Measurements from ENCODE around the gene CRACDL.

CRACDL gene

DNA sequence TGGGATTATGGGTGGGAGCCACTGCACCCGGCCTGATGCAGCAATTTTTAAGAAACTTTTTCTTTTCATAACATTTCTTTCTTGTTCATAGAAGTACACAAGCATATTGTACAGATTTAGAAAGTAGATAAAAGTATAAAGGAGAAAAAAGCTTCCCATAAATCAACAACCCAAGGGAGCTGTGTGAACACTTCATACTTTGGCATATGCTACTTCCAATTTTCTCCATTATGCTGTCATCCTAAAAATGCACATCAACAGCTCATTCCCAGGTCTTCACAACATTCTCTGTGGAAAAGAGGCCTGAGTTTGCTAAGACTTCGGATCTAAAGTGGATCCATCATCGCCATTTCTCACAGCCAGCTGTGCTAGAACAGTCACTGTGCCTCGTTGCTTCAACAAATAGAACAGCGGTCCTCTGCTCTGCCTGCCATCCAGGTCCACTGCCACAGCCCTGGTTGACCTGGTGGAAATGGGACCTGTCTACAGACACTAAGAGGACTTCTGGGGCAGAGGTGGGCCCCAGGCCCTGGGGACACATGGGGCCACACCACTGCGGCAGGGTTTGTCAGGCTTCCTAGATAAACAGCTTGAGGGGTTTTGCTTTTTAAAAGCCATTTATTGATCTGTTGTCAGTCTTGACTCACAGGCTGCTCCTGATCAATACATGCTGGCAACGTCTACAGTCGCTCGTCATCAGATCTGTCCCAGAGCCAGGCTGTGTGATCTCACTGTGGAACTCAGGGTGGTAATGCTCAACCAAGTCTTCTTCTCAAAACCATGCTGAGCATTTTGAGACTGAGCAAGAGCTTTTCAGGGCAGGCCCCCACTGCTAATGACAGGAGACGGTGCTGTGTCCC is 132.4 kb downstream of the CRACDL start:
- no peak for TF ChIP-seq TAF1 (IDR thresholded peaks at IDR 0.05; ENCODE audit: borderline replicate concordance, insufficient read depth, low read length)
- no peak for TF ChIP-seq FOXP2 (optimal IDR thresholded peaks at IDR 0.05; ENCODE audit: borderline replicate concordance, extremely low read depth, extremely low read length, insufficient read depth)
- no peak for TF ChIP-seq POLR2AphosphoS5 (IDR thresholded peaks at IDR 0.05; ENCODE audit: low read depth, low read length)
- no peak for TF ChIP-seq SIN3A (IDR thresholded peaks at IDR 0.05; ENCODE audit: borderline replicate concordance, insufficient read depth, low read length)
- TF ChIP-seq, protein P1, sequence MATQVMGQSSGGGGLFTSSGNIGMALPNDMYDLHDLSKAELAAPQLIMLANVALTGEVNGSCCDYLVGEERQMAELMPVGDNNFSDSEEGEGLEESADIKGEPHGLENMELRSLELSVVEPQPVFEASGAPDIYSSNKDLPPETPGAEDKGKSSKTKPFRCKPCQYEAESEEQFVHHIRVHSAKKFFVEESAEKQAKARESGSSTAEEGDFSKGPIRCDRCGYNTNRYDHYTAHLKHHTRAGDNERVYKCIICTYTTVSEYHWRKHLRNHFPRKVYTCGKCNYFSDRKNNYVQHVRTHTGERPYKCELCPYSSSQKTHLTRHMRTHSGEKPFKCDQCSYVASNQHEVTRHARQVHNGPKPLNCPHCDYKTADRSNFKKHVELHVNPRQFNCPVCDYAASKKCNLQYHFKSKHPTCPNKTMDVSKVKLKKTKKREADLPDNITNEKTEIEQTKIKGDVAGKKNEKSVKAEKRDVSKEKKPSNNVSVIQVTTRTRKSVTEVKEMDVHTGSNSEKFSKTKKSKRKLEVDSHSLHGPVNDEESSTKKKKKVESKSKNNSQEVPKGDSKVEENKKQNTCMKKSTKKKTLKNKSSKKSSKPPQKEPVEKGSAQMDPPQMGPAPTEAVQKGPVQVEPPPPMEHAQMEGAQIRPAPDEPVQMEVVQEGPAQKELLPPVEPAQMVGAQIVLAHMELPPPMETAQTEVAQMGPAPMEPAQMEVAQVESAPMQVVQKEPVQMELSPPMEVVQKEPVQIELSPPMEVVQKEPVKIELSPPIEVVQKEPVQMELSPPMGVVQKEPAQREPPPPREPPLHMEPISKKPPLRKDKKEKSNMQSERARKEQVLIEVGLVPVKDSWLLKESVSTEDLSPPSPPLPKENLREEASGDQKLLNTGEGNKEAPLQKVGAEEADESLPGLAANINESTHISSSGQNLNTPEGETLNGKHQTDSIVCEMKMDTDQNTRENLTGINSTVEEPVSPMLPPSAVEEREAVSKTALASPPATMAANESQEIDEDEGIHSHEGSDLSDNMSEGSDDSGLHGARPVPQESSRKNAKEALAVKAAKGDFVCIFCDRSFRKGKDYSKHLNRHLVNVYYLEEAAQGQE (IDR thresholded peaks at IDR 0.05; ENCODE audit: insufficient read depth in 1 of 2, low read depth in 2 of 2, low read length in 2 of 2): no peak

DNA sequence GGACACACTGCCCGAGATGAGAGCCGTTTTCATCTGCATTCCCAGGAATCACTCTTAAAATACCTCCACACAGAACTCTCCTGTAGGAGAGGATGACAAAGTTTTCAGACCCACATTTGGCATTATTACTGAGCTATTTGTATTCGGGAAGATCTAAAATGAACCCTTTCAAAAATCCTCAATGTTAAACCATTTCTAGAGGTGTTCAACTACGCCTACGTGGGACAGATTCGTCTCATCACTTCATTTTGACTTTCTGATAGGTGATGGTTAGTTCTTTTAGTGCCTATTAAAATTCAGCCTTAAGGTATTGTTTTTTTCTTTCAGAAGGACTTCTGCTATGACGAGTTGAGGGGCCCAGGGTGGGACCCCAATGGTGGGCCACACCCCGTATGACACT is 133.7 kb downstream of the CRACDL start:
- TF ChIP-seq SIN3A (IDR thresholded peaks at IDR 0.05; ENCODE audit: borderline replicate concordance, insufficient read depth, low read length) (no peak), TAF1 (IDR thresholded peaks at IDR 0.05; ENCODE audit: borderline replicate concordance, insufficient read depth, low read length) (no peak), FOXP2 (optimal IDR thresholded peaks at IDR 0.05; ENCODE audit: borderline replicate concordance, extremely low read depth, extremely low read length, insufficient read depth) (no peak), POLR2AphosphoS5 (IDR thresholded peaks at IDR 0.05; ENCODE audit: low read depth, low read length) (no peak)
- TF ChIP-seq, protein P1 (IDR thresholded peaks at IDR 0.05; ENCODE audit: insufficient read depth in 1 of 2, low read depth in 2 of 2, low read length in 2 of 2): no peak

DNA sequence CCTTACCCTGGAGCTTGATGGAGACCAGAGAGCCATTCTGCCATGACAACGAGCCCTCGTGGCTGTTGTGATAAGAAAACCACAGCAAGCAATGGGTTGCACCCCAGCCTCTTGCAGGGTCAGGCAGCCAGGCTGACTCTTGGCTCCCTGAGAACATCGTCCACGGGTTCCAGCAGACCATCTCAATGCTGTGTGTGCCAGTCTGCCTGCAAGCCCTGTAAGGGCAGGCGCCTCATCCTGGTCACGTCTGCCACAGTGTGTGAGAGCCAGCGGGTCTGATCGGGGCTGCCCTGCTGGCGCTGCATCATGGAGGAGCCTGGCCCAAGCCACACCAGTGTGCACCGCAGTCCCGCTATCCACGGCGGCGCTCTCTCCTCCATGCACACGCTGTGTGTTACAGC is 134.1 kb downstream of the CRACDL start:
- TF ChIP-seq FOXP2 (optimal IDR thresholded peaks at IDR 0.05; ENCODE audit: borderline replicate concordance, extremely low read depth, extremely low read length, insufficient read depth): no peak
- TF ChIP-seq SIN3A (IDR thresholded peaks at IDR 0.05; ENCODE audit: borderline replicate concordance, insufficient read depth, low read length): no peak
- TF ChIP-seq TAF1 (IDR thresholded peaks at IDR 0.05; ENCODE audit: borderline replicate concordance, insufficient read depth, low read length): no peak
- TF ChIP-seq POLR2AphosphoS5 (IDR thresholded peaks at IDR 0.05; ENCODE audit: low read depth, low read length): no peak
- TF ChIP-seq, protein P1 (IDR thresholded peaks at IDR 0.05; ENCODE audit: insufficient read depth in 1 of 2, low read depth in 2 of 2, low read length in 2 of 2): no peak

DNA sequence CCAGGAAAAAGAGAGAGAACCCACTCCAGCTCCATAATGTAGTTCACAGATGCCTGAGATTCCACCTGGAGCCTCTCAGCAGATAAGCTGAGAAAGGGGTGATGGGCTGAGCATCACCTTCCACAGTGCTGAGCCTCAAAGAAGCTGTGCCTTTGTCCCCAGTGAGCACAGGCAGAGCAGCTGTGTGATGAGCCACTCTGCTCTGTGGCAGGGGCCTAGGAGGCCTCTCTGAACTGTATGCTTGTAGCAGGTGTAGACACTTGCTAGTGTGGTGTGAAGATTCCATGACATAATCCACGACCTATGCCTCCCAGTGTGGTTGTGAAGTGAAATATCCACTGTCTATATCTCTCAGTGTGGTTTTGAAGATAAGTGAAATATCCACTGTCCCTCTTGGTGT is 134.7 kb downstream of the CRACDL start:
- no peak for TF ChIP-seq POLR2AphosphoS5 (IDR thresholded peaks at IDR 0.05; ENCODE audit: low read depth, low read length)
- no peak for TF ChIP-seq TAF1 (IDR thresholded peaks at IDR 0.05; ENCODE audit: borderline replicate concordance, insufficient read depth, low read length)
- no peak for TF ChIP-seq SIN3A (IDR thresholded peaks at IDR 0.05; ENCODE audit: borderline replicate concordance, insufficient read depth, low read length)
- TF ChIP-seq FOXP2 (optimal IDR thresholded peaks at IDR 0.05; ENCODE audit: borderline replicate concordance, extremely low read depth, extremely low read length, insufficient read depth): no peak
- TF ChIP-seq, protein P1 (IDR thresholded peaks at IDR 0.05; ENCODE audit: insufficient read depth in 1 of 2, low read depth in 2 of 2, low read length in 2 of 2): no peak
